Measurements from ENCODE around the gene EMID1. TPM values are rescaled to one million over a fixed set of nuclear protein-coding genes. Genes with fewer than 3 reads are reported as not detected.

The EMID1 gene
- total RNA-seq, 1 experiment from 2014 or later: 6.1 TPM

GRCh38 chr22:29265929-29266328, 60.2 kb downstream of the EMID1 start (continued):
- TF ChIP-seq, protein P1, sequence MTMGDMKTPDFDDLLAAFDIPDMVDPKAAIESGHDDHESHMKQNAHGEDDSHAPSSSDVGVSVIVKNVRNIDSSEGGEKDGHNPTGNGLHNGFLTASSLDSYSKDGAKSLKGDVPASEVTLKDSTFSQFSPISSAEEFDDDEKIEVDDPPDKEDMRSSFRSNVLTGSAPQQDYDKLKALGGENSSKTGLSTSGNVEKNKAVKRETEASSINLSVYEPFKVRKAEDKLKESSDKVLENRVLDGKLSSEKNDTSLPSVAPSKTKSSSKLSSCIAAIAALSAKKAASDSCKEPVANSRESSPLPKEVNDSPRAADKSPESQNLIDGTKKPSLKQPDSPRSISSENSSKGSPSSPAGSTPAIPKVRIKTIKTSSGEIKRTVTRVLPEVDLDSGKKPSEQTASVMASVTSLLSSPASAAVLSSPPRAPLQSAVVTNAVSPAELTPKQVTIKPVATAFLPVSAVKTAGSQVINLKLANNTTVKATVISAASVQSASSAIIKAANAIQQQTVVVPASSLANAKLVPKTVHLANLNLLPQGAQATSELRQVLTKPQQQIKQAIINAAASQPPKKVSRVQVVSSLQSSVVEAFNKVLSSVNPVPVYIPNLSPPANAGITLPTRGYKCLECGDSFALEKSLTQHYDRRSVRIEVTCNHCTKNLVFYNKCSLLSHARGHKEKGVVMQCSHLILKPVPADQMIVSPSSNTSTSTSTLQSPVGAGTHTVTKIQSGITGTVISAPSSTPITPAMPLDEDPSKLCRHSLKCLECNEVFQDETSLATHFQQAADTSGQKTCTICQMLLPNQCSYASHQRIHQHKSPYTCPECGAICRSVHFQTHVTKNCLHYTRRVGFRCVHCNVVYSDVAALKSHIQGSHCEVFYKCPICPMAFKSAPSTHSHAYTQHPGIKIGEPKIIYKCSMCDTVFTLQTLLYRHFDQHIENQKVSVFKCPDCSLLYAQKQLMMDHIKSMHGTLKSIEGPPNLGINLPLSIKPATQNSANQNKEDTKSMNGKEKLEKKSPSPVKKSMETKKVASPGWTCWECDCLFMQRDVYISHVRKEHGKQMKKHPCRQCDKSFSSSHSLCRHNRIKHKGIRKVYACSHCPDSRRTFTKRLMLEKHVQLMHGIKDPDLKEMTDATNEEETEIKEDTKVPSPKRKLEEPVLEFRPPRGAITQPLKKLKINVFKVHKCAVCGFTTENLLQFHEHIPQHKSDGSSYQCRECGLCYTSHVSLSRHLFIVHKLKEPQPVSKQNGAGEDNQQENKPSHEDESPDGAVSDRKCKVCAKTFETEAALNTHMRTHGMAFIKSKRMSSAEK (CRISPR knock-in tag; IDR thresholded peaks at IDR 0.05; ENCODE audit: borderline replicate concordance): no peak
- no peak for TF ChIP-seq ZNF232 (CRISPR knock-in tag; IDR thresholded peaks at IDR 0.05)
- TF ChIP-seq, protein P2, sequence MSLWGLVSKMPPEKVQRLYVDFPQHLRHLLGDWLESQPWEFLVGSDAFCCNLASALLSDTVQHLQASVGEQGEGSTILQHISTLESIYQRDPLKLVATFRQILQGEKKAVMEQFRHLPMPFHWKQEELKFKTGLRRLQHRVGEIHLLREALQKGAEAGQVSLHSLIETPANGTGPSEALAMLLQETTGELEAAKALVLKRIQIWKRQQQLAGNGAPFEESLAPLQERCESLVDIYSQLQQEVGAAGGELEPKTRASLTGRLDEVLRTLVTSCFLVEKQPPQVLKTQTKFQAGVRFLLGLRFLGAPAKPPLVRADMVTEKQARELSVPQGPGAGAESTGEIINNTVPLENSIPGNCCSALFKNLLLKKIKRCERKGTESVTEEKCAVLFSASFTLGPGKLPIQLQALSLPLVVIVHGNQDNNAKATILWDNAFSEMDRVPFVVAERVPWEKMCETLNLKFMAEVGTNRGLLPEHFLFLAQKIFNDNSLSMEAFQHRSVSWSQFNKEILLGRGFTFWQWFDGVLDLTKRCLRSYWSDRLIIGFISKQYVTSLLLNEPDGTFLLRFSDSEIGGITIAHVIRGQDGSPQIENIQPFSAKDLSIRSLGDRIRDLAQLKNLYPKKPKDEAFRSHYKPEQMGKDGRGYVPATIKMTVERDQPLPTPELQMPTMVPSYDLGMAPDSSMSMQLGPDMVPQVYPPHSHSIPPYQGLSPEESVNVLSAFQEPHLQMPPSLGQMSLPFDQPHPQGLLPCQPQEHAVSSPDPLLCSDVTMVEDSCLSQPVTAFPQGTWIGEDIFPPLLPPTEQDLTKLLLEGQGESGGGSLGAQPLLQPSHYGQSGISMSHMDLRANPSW (CRISPR knock-in tag; conservative IDR thresholded peaks at IDR 0.05; ENCODE audit: low read depth): no peak

DNA sequence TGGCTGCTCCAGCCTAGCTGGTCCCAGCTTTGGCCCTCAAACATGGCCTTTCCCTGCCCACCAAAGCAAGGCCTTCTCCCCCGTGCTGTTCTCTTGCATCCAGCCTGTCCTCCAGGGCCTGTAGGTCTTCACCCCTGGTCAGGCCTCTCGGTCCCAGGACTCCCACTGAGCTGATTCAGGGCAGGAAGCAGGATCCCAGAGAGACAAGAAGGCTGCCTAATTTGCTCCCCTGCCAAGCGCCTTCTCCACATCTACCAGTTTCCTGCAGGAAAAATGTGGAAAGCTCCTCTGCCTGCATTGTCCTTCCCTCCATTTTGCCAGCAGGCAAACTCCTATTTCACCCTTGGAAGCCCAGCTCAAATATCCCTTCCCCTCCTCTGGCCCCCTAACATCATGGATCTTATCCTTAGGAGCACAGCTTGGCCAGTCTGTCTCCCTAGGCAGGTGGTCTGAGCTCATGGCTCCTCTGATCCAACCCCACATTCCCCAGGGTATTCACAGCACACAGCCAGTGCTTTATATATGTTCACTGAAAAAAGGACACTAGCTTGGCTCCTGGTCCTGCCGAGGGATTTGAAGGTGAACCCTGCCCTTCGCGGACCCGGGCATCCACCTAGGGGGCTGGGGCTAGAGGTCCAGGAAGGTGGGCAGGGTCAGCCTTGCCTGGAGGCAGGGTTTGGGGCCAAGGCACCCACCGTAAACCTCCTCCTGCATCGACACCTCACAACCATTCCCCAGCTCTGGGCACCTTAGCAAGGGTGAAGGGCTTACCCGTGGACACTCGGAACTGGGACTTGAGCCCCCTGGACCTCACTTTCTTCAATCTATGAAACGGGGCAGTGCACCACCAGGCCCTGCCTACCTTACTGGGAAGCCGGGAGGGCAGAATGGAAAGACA, 61.1 kb downstream of the EMID1 start:
- H3K4me1 Mint-ChIP-seq: peaks cover 35% of the 10 kb centered on the region
- H3K27ac Mint-ChIP-seq: peak overlapping the region; percentile 73
- ATAC-seq (no peak), DNase-seq (ENCODE audit: low spot score) (no peak)
- TF ChIP-seq SOX15 (CRISPR knock-in tag; IDR thresholded peaks at IDR 0.05) (no peak), ATF3 (CRISPR knock-in tag; conservative IDR thresholded peaks at IDR 0.05) (no peak)
- TF ChIP-seq, protein P3, sequence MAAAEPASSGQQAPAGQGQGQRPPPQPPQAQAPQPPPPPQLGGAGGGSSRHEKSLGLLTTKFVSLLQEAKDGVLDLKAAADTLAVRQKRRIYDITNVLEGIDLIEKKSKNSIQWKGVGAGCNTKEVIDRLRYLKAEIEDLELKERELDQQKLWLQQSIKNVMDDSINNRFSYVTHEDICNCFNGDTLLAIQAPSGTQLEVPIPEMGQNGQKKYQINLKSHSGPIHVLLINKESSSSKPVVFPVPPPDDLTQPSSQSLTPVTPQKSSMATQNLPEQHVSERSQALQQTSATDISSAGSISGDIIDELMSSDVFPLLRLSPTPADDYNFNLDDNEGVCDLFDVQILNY (CRISPR knock-in tag; IDR thresholded peaks at IDR 0.05): no peak
- TF ChIP-seq, protein P4, sequence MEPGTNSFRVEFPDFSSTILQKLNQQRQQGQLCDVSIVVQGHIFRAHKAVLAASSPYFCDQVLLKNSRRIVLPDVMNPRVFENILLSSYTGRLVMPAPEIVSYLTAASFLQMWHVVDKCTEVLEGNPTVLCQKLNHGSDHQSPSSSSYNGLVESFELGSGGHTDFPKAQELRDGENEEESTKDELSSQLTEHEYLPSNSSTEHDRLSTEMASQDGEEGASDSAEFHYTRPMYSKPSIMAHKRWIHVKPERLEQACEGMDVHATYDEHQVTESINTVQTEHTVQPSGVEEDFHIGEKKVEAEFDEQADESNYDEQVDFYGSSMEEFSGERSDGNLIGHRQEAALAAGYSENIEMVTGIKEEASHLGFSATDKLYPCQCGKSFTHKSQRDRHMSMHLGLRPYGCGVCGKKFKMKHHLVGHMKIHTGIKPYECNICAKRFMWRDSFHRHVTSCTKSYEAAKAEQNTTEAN (CRISPR knock-in tag; IDR thresholded peaks at IDR 0.05): peak; percentile 36; the same call in 1 of the 2 replicates
- TF ChIP-seq, protein P5, sequence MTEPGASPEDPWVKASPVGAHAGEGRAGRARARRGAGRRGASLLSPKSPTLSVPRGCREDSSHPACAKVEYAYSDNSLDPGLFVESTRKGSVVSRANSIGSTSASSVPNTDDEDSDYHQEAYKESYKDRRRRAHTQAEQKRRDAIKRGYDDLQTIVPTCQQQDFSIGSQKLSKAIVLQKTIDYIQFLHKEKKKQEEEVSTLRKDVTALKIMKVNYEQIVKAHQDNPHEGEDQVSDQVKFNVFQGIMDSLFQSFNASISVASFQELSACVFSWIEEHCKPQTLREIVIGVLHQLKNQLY (CRISPR knock-in tag; IDR thresholded peaks at IDR 0.05): no peak
- ChIA-PET CTCF (interaction anchor here (0.8 to 1.7 kb wide), 7 partner anchors 7 to 113 kb away, joined by 3 to 10 read pairs (median 4); no protein-coding TSS in a partner anchor), POLR2A (interaction anchor here (1.3 kb wide), 1 partner anchor 61 kb away, joined by 6 read pairs; the partner anchor contains the start of gene EMID1)
- no peaks in the 10 kb centered on the region for H3K9me3 Mint-ChIP-seq
- peak overlapping the region; percentile 85 for H3K4me3 Mint-ChIP-seq
- peaks cover 4% of the 10 kb centered on the region for H3K27me3 Mint-ChIP-seq (ENCODE audit: low read depth)
- H3K36me3 Mint-ChIP-seq: peaks cover 35% of the 10 kb centered on the region

GRCh38 chr22:29267462-29267857, 61.8 kb downstream of the EMID1 start:
- no peaks in the 10 kb centered on the region for H3K9me3 Mint-ChIP-seq
- TF ChIP-seq MXD4 (CRISPR knock-in tag; IDR thresholded peaks at IDR 0.05; ENCODE audit: borderline replicate concordance) (no peak), NR1H2 (CRISPR knock-in tag; IDR thresholded peaks at IDR 0.05) (no peak), ZNF423 (CRISPR knock-in tag; IDR thresholded peaks at IDR 0.05) (no peak), ZNF219 (CRISPR knock-in tag; IDR thresholded peaks at IDR 0.05; ENCODE audit: borderline replicate concordance) (no peak), ATF1 (CRISPR knock-in tag; IDR thresholded peaks at IDR 0.05) (no peak), KAT7 (CRISPR knock-in tag; IDR thresholded peaks at IDR 0.05; ENCODE audit: borderline replicate concordance) (0 out of 2 replicates have a peak, but pooled peaks have one; percentile 54), HMGA2 (CRISPR knock-in tag; IDR thresholded peaks at IDR 0.05) (no peak), CREM (CRISPR knock-in tag; IDR thresholded peaks at IDR 0.05) (0 out of 2 replicates have a peak, but pooled peaks have one; percentile 23)
- TF ChIP-seq, protein P6, sequence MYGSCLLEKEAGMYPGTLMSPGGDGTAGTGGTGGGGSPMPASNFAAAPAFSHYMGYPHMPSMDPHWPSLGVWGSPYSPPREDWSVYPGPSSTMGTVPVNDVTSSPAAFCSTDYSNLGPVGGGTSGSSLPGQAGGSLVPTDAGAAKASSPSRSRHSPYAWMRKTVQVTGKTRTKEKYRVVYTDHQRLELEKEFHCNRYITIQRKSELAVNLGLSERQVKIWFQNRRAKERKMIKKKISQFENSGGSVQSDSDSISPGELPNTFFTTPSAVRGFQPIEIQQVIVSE (CRISPR knock-in tag; IDR thresholded peaks at IDR 0.05; ENCODE audit: borderline replicate concordance): no peak

More at GRCh38 chr22:29267462-29267857, 61.8 kb downstream of the EMID1 start:
- H3K27me3 Mint-ChIP-seq (ENCODE audit: low read depth): peaks cover 4% of the 10 kb centered on the region
- POLR2A ChIA-PET: no interaction called here
- peak; percentile 10 for ATAC-seq
- H3K27ac Mint-ChIP-seq: peak overlapping the region; percentile 73; the same call in 1 of the 2 replicates
- DNase-seq (ENCODE audit: low spot score): no peak
- H3K4me1 Mint-ChIP-seq: peaks cover 41% of the 10 kb centered on the region
- CTCF ChIA-PET: interaction anchor here (0.9 to 1.7 kb wide), 5 partner anchors 8 to 113 kb away, joined by 3 to 10 read pairs (median 7); no protein-coding TSS in a partner anchor
- H3K4me3 Mint-ChIP-seq: peak overlapping the region; percentile 85
- peaks cover 39% of the 10 kb centered on the region for H3K36me3 Mint-ChIP-seq

All from WTC11 (cell line).